Right lobe of liver (tissue), 4 donors: ENCODE measurements around the gene KCNMA1.

ENCODE experiments used
- POLR2A ChIP-seq: fragments of 450-650 bp; IDR thresholded peaks from one replicate; pipeline ENCODE4 v1.6.1; 2017; ENCODE audit warnings: antibody characterized with exemption, mild to moderate bottlenecking
- TF ChIP-seq, protein P1 (sequence below), 4 donors: fragments of 200-600 bp in 3 of 4; fragments of 450-650 bp in 1 of 4; IDR thresholded peaks; one replicate each; pipeline versions ENCODE4 v1.5.1 to v1.8.0; 2016 to 2022; ENCODE audit warnings: antibody characterized with exemption in 4 of 4, mild to moderate bottlenecking in 2 of 4
- donor health status: DM: no; HTN: no; CAD: no.
- donor health status: DM: no; HTN: no; CAD: no.
- donor health status: DM: no; HTN: yes; CAD: no.

DNA sequence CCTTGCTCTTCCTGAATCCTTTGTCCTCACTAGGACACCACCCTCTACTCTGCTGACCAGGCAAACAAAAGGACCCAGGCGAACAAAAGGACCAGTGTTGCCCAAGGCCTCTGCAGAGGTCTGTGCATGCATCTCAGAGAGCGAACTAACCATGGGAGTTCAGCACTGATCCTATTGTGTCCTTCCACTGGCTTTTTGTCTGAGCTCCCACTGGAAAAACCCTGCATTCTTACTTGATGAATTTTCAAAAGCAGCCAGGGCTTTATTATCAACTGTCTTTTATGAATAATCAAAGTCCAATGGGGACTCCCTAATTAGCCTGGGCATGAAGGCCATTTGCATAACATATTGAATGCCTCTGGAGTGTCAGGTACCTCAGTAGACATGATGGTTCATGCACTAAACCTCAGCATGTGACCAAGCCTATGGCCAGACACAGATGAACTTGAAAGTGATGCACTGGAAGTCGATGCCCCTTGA, 140.6 kb downstream of the KCNMA1 start:
- TF ChIP-seq POLR2A: no peak
- TF ChIP-seq, protein P1, sequence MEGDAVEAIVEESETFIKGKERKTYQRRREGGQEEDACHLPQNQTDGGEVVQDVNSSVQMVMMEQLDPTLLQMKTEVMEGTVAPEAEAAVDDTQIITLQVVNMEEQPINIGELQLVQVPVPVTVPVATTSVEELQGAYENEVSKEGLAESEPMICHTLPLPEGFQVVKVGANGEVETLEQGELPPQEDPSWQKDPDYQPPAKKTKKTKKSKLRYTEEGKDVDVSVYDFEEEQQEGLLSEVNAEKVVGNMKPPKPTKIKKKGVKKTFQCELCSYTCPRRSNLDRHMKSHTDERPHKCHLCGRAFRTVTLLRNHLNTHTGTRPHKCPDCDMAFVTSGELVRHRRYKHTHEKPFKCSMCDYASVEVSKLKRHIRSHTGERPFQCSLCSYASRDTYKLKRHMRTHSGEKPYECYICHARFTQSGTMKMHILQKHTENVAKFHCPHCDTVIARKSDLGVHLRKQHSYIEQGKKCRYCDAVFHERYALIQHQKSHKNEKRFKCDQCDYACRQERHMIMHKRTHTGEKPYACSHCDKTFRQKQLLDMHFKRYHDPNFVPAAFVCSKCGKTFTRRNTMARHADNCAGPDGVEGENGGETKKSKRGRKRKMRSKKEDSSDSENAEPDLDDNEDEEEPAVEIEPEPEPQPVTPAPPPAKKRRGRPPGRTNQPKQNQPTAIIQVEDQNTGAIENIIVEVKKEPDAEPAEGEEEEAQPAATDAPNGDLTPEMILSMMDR (IDR thresholded peaks at IDR 0.05): no peak
